Esophagus squamous epithelium (tissue), 5 donors: ENCODE measurements around the gene COA8. TPM values are rescaled to one million over a fixed set of nuclear protein-coding genes. Genes with fewer than 3 reads are reported as not detected.

Experiments
- DNase-seq: peaks from one replicate; lab custom pipeline; 2025; lab: John Stamatoyannopoulos, UW
- H3K27ac ChIP-seq, 4 donors: fragments of 200-600 bp; sonication (generic); one replicate each; pipeline ENCODE4 v1.5.1; 2016 to 2019; ENCODE audit warnings: mild to moderate bottlenecking in 1 of 4
- H3K27me3 ChIP-seq, 4 donors: fragments of 200-600 bp; sonication (generic); 1 replicate in 3 of 4; 2 replicates in 1 of 4; pipeline versions ENCODE4 v1.5.1 to v1.6.0; 2017 to 2021; ENCODE audit warnings: antibody characterized with exemption in 1 of 4
- H3K36me3 ChIP-seq, 3 donors: fragments of 200-600 bp; sonication (generic); one replicate each; pipeline ENCODE4 v1.5.1; 2016 to 2019
- H3K4me1 ChIP-seq, 3 donors: fragments of 200-600 bp; sonication (generic); one replicate each; pipeline ENCODE4 v1.5.1; 2017 to 2019
- H3K4me3 ChIP-seq, 4 donors: fragments of 200-600 bp; sonication (generic); 1 replicate in 3 of 4; 2 replicates in 1 of 4; pipeline ENCODE4 v1.5.1; 2016 to 2019; ENCODE audit warnings: mild to moderate bottlenecking in 2 of 4, moderate library complexity in 1 of 4
- H3K9me3 ChIP-seq, 3 donors: fragments of 200-600 bp; sonication (generic); one replicate each; pipeline ENCODE4 v1.5.1; 2016 to 2019
- POLR2A ChIP-seq, 4 donors: fragments of 450-650 bp; IDR thresholded peaks; one replicate each; pipeline ENCODE4 v1.6.1; 2017; ENCODE audit warnings: antibody characterized with exemption in 4 of 4, mild to moderate bottlenecking in 4 of 4, moderate library complexity in 3 of 4
- WGBS, 2 donors: methylation state at CpG; one replicate each; pipeline ENCODE4 v1.1.5; 2018; 5-methylcytosine and 5-hydroxymethylcytosine counted together
- intact Hi-C: fragments of 100-400 bp; cut with DNase I; formaldehyde crosslinking; loops from one replicate; pipeline ENCODE4 v1.15.0; 2022
- total RNA-seq, 4 donors: library from RNA; depleted of rRNA; stranded (reverse); fragments of >200 nt; gene quantifications; one replicate each; pipeline ENCODE4 v1.1.0, GENCODE V29; 2016
- TF ChIP-seq, protein P1 (sequence below), 6 experiments: fragments of 450-650 bp in 4 of 6; fragments of 200-600 bp in 2 of 6; sonication (generic) in 2 of 6; IDR thresholded peaks; one replicate each; pipeline ENCODE4 v1.5.1; 2016 to 2019; ENCODE audit warnings: antibody characterized with exemption in 6 of 6, mild to moderate bottlenecking in 4 of 6, moderate library complexity in 4 of 6
- donor health status: DM: yes; HTN: yes; CAD: no.

Gene COA8
- total RNA-seq, 4 donors from 2014 or later = 18.2 to 28.7 (median 22.7) TPM

- DNase-seq = no peak
- H3K27ac ChIP-seq = peak overlapping the region in 3 of 4 donors; percentile 62 to 68 (median 63)
- H3K36me3 ChIP-seq = peaks cover 0 to 23% (median 4%) of the 10 kb centered on the region in 3 donors
- TF ChIP-seq POLR2A (IDR thresholded peaks at IDR 0.05) = no peak
- TF ChIP-seq, protein P1, sequence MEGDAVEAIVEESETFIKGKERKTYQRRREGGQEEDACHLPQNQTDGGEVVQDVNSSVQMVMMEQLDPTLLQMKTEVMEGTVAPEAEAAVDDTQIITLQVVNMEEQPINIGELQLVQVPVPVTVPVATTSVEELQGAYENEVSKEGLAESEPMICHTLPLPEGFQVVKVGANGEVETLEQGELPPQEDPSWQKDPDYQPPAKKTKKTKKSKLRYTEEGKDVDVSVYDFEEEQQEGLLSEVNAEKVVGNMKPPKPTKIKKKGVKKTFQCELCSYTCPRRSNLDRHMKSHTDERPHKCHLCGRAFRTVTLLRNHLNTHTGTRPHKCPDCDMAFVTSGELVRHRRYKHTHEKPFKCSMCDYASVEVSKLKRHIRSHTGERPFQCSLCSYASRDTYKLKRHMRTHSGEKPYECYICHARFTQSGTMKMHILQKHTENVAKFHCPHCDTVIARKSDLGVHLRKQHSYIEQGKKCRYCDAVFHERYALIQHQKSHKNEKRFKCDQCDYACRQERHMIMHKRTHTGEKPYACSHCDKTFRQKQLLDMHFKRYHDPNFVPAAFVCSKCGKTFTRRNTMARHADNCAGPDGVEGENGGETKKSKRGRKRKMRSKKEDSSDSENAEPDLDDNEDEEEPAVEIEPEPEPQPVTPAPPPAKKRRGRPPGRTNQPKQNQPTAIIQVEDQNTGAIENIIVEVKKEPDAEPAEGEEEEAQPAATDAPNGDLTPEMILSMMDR (IDR thresholded peaks at IDR 0.05) = no peak
- H3K4me3 ChIP-seq = peak overlapping the region in 1 of 4 donors; percentile 6
- H3K4me1 ChIP-seq = peaks cover 4 to 34% (median 19%) of the 10 kb centered on the region in 3 donors
- intact Hi-C loops = no loop called here
- H3K27me3 ChIP-seq = no peaks in the 10 kb centered on the region
- H3K9me3 ChIP-seq = no peaks in the 10 kb centered on the region
- WGBS, 2 donors = 27 to 35% methylated on average over 8 to 10 of the region's 11 CpGs
Observed at GRCh38 chr14:103594265-103594664, 31.5 kb downstream of the COA8 start.

- Histone ChIP-seq H3K27ac (no peak overlapping the region), H3K9me3 (no peaks in the 10 kb centered on the region), H3K4me1 (peaks cover 4 to 34% (median 19%) of the 10 kb centered on the region in 3 donors), H3K4me3 (no peak overlapping the region), H3K27me3 (no peaks in the 10 kb centered on the region), H3K36me3 (no peaks in the 10 kb centered on the region)
- WGBS, 2 donors = 64% methylated on average over 9 of the region's 10 CpGs
- no peak for DNase-seq
- TF ChIP-seq, protein P1 (IDR thresholded peaks at IDR 0.05) = no peak
- TF ChIP-seq POLR2A (IDR thresholded peaks at IDR 0.05) = no peak
- intact Hi-C loops = no loop called here
Observed at GRCh38 chr14:103597623-103598377, 35.0 kb downstream of the COA8 start.

DNA sequence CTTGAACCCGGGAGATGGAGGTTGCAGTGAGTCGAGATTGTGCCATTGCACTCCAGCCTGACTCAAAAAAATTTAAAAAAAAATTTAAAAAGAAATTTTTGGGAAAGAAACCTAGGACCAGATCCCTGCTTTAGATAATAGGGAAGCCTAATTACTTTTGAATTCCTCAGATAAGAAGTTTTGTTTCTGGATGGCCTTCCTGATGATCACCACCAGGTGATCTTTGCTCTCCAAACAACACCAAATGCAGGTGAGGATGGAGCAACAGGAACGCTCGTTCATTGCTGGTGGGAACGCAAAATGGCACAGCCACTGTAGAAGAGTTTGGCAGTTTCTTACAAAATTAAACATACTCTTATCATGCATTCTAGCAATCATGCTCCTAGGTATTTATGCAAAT lies 37.7 kb downstream of the COA8 start:
- intact Hi-C loops = no loop called here
- 92 to 93% methylated on average over 5 of the region's 5 CpGs for WGBS, 2 donors

GRCh38 chr14:103604620-103605019 lies 41.9 kb downstream of the COA8 start:
- 95% methylated on average over 4 to 5 of the region's 5 CpGs for WGBS, 2 donors
- H3K4me1 ChIP-seq = peaks cover 16 to 23% (median 16%) of the 10 kb centered on the region in 3 donors
- no peaks in the 10 kb centered on the region for H3K36me3 ChIP-seq
- intact Hi-C loops = no loop called here
- no peak for DNase-seq
- peaks cover 0 to 21% (median 0%) of the 10 kb centered on the region in 4 donors for H3K27me3 ChIP-seq
- no peak overlapping the region for H3K27ac ChIP-seq
- no peaks in the 10 kb centered on the region for H3K9me3 ChIP-seq
- TF ChIP-seq, protein P1 (IDR thresholded peaks at IDR 0.05) = no peak
- no peak for TF ChIP-seq POLR2A (IDR thresholded peaks at IDR 0.05)
- H3K4me3 ChIP-seq = no peak overlapping the region

More for the DNA sequence above, 37.7 kb downstream of the COA8 start:
- TF ChIP-seq, protein P1 (IDR thresholded peaks at IDR 0.05) = no peak
- Histone ChIP-seq H3K27me3 (no peaks in the 10 kb centered on the region), H3K4me3 (no peak overlapping the region), H3K9me3 (no peaks in the 10 kb centered on the region), H3K4me1 (peaks cover 0 to 10% (median 3%) of the 10 kb centered on the region in 3 donors), H3K27ac (no peak overlapping the region), H3K36me3 (no peaks in the 10 kb centered on the region)
- no peak for DNase-seq

DNA sequence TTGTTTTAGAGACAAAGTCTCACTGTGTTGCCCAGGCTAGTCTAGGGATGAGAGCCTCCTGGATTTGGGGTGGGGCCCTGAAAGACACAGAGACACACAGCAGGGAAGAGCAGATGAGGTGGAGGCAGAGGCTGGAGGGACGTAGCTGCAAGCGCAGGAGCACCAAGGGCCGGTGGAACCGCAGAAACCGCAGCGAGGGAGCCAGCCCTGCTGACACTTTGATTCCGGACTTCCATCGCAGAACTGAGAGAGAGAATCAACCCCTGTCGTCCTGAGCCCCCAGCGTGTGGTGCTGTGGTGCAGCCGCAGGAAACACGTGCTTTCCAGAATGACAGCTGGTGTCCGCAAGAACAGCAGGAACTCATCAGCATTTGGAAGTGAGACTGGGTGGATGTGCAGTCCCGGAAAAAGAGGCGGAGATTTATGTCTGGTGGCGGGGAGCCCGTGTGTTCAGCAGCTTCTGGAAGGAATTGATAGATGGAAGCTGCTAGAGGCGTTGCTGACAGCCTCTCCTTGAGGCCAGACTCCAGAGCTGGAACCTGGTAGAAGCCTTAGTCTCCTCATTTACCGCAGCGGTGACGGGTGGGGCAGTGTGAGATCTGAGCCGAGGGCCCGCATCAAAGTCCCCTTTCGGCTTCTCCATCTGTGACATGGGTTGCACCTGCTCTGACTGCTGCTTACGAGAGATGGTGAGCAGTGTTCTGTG lies 44.4 kb downstream of the COA8 start:
- intact Hi-C loops = no loop called here
- 9 to 13% methylated on average over 24 to 25 of the region's 25 CpGs for WGBS, 2 donors
- Histone ChIP-seq H3K36me3 (no peaks in the 10 kb centered on the region), H3K9me3 (peaks cover 0 to 15% (median 9%) of the 10 kb centered on the region in 3 donors), H3K4me3 (peak overlapping the region in 3 of 4 donors; percentile 2 to 57 (median 27)), H3K27me3 (peaks cover 0 to 21% (median 0%) of the 10 kb centered on the region in 4 donors), H3K27ac (peak overlapping the region in 2 of 4 donors; percentile 3 to 38), H3K4me1 (peaks cover 16 to 23% (median 16%) of the 10 kb centered on the region in 3 donors)
- DNase-seq = no peak
- TF ChIP-seq POLR2A (IDR thresholded peaks at IDR 0.05) = no peak
- TF ChIP-seq, protein P1 (IDR thresholded peaks at IDR 0.05) = peak in 2 of 6 experiments; percentile 15 to 20
